MCF 10A (cell line): ENCODE results near the gene CCDC50. TPM values are rescaled to one million over a fixed set of nuclear protein-coding genes. Genes with fewer than 3 reads are reported as not detected.

Experiments used
- BruUV-seq: library from RNA; stranded (reverse); fragments of 400-500 nt; replicated peaks from 2 replicates; lab custom pipeline; 2021; lab: Mats Ljungman, UMichigan
- CTCF ChIA-PET: fragments of 300-600 bp; sonication (Branson Sonifier 250); formaldehyde crosslinking; extraction: SDS; loops from one replicate; lab custom pipeline; 2021; ENCODE audit warnings: antibody characterized with exemption, inconsistent platforms; lab: Yijun Ruan, JAX
- POLR2A ChIA-PET: fragments of 300-600, 350-650 bp; sonication (Branson Sonifier 250); formaldehyde crosslinking; extraction: SDS; loops from one replicate; lab custom pipeline; 2020; ENCODE audit warnings: antibody characterized with exemption, inconsistent platforms; lab: Yijun Ruan, JAX
- DNase-seq: peaks from one replicate; pipeline ENCODE4 v3.0.0-alpha.2; 2018; ENCODE audit not compliant: unreplicated experiment
- H3K27ac Mint-ChIP-seq: one replicate; pipeline ENCODE4 v1.8.0; 2022; ENCODE audit warnings: mild to moderate bottlenecking, low read depth, mixed read lengths; ENCODE audit not compliant: unreplicated experiment
- H3K27me3 Mint-ChIP-seq: one replicate; pipeline ENCODE4 v1.8.0; 2022; ENCODE audit warnings: mixed read lengths; ENCODE audit not compliant: insufficient read depth, unreplicated experiment
- H3K36me3 Mint-ChIP-seq: one replicate; pipeline ENCODE4 v1.8.0; 2022; ENCODE audit warnings: mild to moderate bottlenecking, moderate library complexity, mixed read lengths; ENCODE audit not compliant: insufficient read depth, unreplicated experiment
- H3K4me1 Mint-ChIP-seq: one replicate; pipeline ENCODE4 v1.8.0; 2022; ENCODE audit warnings: mixed read lengths; ENCODE audit not compliant: insufficient read depth, unreplicated experiment
- H3K4me3 Mint-ChIP-seq: one replicate; pipeline ENCODE4 v1.8.0; 2022; ENCODE audit warnings: mild to moderate bottlenecking, moderate library complexity, mixed read lengths; ENCODE audit not compliant: unreplicated experiment
- H3K9me3 Mint-ChIP-seq: one replicate; pipeline ENCODE4 v1.8.0; 2022; ENCODE audit warnings: mixed read lengths; ENCODE audit not compliant: unreplicated experiment
- intact Hi-C: fragments of 100-400 bp; cut with micrococcal nuclease; formaldehyde crosslinking; loops from 2 replicates; pipeline ENCODE4 v1.14.1; 2022
- total RNA-seq: library from RNA; stranded (reverse); gene quantifications from 2 replicates; pipeline ENCODE4 v1.2.3, GENCODE V29; 2022
- TF ChIP-seq, protein P1 (sequence below): fragments of 200-600 bp; IDR thresholded peaks from one replicate; pipeline ENCODE4 v1.8.0; 2022; ENCODE audit warnings: antibody characterized with exemption, mild to moderate bottlenecking; ENCODE audit not compliant: unreplicated experiment

Gene CCDC50
- total RNA-seq, 1 experiment from 2014 or later, result 115 TPM

DNA sequence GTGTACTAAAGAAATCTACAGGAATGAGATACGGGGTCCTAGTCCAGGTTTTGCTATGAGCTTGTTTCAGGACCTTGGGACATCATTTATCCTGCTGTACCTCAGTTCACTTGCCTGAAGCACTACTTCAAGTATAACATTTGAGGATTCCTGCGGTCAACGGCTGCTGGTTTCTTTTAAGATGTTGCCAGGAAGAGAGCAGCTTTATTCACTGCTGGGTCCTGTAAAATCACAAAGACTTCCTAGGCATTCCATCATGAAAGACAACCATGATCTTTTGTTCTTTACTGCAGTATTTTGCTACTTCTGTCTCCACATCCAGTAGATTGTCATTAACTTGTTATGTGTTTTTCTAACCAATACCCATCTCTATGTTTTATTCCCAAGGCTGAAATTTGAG lies 70.7 kb downstream of the CCDC50 start:
- DNase-seq, result no peak
- TF ChIP-seq, protein P1, sequence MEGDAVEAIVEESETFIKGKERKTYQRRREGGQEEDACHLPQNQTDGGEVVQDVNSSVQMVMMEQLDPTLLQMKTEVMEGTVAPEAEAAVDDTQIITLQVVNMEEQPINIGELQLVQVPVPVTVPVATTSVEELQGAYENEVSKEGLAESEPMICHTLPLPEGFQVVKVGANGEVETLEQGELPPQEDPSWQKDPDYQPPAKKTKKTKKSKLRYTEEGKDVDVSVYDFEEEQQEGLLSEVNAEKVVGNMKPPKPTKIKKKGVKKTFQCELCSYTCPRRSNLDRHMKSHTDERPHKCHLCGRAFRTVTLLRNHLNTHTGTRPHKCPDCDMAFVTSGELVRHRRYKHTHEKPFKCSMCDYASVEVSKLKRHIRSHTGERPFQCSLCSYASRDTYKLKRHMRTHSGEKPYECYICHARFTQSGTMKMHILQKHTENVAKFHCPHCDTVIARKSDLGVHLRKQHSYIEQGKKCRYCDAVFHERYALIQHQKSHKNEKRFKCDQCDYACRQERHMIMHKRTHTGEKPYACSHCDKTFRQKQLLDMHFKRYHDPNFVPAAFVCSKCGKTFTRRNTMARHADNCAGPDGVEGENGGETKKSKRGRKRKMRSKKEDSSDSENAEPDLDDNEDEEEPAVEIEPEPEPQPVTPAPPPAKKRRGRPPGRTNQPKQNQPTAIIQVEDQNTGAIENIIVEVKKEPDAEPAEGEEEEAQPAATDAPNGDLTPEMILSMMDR, result no peak
- no peak overlapping the region for H3K4me3 Mint-ChIP-seq
- intact Hi-C loops, result loop anchor here (5.0 kb wide), 1 partner anchor 263 kb away; no protein-coding TSS in a partner anchor
- H3K27ac Mint-ChIP-seq, result no peak overlapping the region
- BruUV-seq, result no TSS peak
- peaks cover 28% of the 10 kb centered on the region for H3K36me3 Mint-ChIP-seq
- H3K4me1 Mint-ChIP-seq, result no peaks in the 10 kb centered on the region
- H3K27me3 Mint-ChIP-seq, result no peaks in the 10 kb centered on the region
- no peaks in the 10 kb centered on the region for H3K9me3 Mint-ChIP-seq
- POLR2A ChIA-PET, result no interaction called here
- CTCF ChIA-PET, result interaction anchor here (0.6 to 0.7 kb wide), 2 partner anchors 12 to 39 kb away, joined by 3 read pairs; no protein-coding TSS in a partner anchor

GRCh38 chr3:191401775-191402357 lies 72.7 kb downstream of the CCDC50 start:
- ChIA-PET CTCF (interaction anchor here (0.5 kb wide), 1 partner anchor 730 kb away, joined by 3 read pairs; no protein-coding TSS in a partner anchor), POLR2A (no interaction called here)
- Mint-ChIP-seq H3K9me3 (peaks cover 7% of the 10 kb centered on the region), H3K4me1 (no peaks in the 10 kb centered on the region), H3K27me3 (no peaks in the 10 kb centered on the region), H3K4me3 (no peak overlapping the region), H3K27ac (no peak overlapping the region), H3K36me3 (peaks cover 16% of the 10 kb centered on the region)
- intact Hi-C loops, result no loop called here
- TF ChIP-seq, protein P1, result no peak
- no TSS peak for BruUV-seq
- no peak for DNase-seq

DNA sequence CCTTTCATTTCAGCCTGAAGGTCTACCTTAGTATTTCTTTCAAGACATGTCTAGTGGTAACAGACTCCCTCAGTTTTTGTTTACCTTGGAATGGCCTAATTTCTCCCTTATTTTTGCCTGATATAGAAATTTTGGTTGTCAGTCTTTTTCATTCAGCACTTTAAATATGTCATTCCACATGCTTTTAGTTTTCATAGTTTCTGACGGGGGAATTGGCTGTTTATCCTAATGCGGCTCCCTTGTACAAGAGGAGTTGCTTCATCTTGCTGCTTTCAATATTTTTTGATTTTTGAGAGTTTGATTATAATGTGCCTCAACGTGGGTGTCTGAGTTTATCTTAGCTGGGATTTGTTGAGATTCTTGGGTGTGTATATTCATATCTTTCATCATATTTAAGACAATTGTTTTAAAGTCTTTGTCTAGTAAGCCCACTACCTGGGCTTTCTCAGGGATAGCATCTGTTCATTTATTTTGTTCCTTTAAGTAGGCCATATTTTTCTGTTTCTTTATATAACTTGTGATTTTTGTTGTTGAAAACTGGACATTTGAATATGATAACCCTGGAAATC lies 80.7 kb downstream of the CCDC50 start:
- ChIA-PET CTCF (interaction anchor here (0.6 kb wide), 1 partner anchor 525 kb away, joined by 3 read pairs; no protein-coding TSS in a partner anchor), POLR2A (no interaction called here)
- H3K27ac Mint-ChIP-seq, result no peak overlapping the region
- no peak for DNase-seq
- no peaks in the 10 kb centered on the region for H3K36me3 Mint-ChIP-seq
- H3K9me3 Mint-ChIP-seq, result peaks cover 14% of the 10 kb centered on the region
- BruUV-seq, result no TSS peak
- peaks cover 7% of the 10 kb centered on the region for H3K4me1 Mint-ChIP-seq
- no peaks in the 10 kb centered on the region for H3K27me3 Mint-ChIP-seq
- TF ChIP-seq, protein P1, result no peak
- H3K4me3 Mint-ChIP-seq, result no peak overlapping the region
- intact Hi-C loops, result loop anchor here (10.0 kb wide), 2 partner anchors 775 to 925 kb away; no protein-coding TSS in a partner anchor

DNA sequence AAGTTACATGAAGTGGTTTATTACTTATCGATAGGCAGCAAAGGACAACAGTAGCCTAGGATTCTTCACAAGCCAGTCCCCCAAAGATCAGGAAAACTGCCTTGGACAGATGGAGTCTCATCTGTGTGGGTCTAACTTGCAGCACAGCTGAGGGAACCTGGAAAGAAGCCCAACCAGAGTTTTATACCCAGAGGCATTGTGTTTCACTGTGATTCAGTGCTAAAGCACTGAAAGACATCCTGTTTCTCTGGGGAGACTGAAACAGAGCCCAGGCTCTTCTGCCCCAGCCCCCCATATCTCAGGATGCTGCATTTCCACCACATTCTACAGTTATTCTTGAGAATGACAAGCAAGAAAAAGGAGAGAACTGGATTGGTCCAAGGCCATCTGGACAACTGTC lies 83.6 kb downstream of the CCDC50 start:
- peak overlapping the region; percentile 57 for H3K27ac Mint-ChIP-seq
- TF ChIP-seq, protein P1, result no peak
- peaks cover 12% of the 10 kb centered on the region for H3K4me1 Mint-ChIP-seq
- no peaks in the 10 kb centered on the region for H3K36me3 Mint-ChIP-seq
- H3K9me3 Mint-ChIP-seq, result peaks cover 7% of the 10 kb centered on the region
- H3K27me3 Mint-ChIP-seq, result no peaks in the 10 kb centered on the region
- no peak overlapping the region for H3K4me3 Mint-ChIP-seq
- ChIA-PET POLR2A (interaction anchor here (0.7 kb wide), 1 partner anchor 1023 kb away, joined by 3 read pairs; no protein-coding TSS in a partner anchor), CTCF (interaction anchor here (2.4 kb wide), 1 partner anchor 1031 kb away, joined by 13 read pairs; no protein-coding TSS in a partner anchor)
- DNase-seq, result peak; percentile 77
- intact Hi-C loops, result loop anchor here (10.0 kb wide), 2 partner anchors 772 to 922 kb away; no protein-coding TSS in a partner anchor
- no TSS peak for BruUV-seq
